GM19025 (cell line): ENCODE results near the gene TMEM132C.

ENCODE experiments used
- ATAC-seq: cut with Tn5 transposase; IDR thresholded peaks from one replicate; pipeline ENCODE4 v1.9.1; 2021; ENCODE audit warnings: mild to moderate bottlenecking, low read depth, moderate library complexity; ENCODE audit not compliant: unreplicated experiment

The TMEM132C gene

DNA sequence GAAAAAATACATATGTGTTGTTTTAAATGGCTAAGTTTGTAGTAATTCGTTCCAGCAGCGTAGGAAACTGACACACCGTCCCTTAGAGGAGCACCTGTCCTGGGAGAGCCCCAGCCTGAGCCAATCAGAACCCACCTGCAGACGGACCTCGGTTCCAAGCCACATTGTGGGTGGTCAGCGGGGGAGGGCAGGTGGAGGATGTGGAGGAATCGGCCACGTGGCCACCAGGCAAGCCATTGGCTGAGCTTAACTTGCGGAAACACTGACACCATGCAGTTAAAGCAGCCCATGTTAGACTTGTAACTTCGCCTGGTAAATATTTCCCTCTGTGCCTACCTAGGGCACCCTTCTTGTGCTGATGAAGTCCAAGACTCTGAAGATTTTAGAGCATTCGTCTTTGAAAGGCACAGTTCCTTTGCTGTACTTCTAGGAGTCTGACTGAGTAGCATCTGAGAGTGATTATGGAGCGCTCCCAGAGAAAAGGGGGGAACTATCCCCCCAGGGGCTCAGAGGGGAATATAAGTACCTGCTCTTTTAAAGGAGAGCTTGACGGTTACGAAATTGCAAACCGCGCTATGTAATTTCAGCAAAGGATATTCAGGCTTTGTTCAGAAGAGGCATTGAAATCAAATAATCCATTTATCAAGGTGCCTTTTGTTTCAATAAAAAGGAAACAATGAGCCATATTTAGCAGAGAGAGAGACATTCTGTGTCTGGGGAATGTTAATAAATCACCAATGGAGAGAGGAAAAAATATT lies 135.7 kb downstream of the TMEM132C start:
- no peak for ATAC-seq

DNA sequence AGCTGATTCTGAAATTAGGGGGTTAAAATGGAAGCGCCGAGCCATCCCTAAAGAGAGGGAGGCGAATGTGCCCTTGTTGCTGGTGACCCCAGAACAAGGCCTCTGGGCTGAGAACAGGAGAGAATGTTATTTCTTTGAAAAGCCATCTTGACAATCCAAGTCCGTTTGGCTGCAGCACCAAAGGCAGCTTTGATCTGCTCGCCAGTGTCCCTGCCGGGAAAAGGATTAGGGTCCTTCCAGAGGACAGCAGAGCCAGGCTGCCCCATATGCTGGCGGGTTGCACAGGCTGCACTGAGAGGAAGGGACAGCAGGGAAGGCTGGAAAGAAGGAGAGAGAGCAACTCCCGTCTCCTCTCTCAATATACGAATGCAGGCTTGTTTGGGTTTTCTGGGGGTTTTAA lies 141.7 kb downstream of the TMEM132C start:
- no peak for ATAC-seq

DNA sequence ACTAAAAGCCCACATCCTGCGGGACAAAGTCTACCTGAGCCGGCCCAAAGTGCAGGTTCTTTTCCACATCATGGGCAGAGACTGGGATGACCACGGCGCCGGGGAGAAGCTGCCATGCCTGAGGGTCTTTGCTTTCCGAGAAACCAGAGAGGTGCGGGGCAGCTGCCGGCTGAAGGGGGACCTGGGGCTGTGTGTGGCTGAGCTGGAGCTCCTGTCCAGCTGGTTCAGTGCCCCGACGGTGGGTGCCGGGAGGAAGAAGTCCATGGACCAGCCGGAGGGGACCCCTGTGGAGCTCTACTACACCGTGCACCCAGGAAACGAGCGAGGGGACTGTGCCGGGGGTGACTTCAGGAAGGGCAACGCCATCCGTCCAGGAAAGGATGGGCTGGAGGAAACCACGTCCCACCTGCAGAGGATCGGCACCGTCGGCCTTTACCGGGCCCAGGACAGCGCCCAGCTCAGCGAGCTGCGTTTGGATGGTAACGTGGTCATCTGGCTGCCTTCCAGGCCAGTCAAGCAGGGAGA lies 148.1 kb downstream of the TMEM132C start:
- no peak for ATAC-seq

DNA sequence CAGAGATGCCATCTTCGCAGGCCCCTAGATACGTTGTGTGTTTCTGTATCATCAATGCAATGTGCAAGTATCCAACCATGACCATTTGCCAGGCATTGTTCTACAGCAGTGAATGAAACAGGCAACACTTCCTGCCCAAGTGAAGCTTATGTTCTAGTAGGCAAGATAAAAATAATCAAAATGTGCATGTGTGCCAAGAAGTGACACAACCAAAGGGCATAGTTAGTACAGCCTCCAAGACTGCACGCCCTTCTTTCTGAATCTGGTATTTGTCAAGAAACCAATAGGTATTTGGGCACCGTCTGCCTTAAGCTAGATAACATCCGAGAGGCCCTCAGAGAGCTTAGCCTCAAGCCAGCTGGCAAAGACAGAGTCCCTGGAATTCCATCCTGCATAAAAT lies 152.0 kb downstream of the TMEM132C start:
- no peak for ATAC-seq

DNA sequence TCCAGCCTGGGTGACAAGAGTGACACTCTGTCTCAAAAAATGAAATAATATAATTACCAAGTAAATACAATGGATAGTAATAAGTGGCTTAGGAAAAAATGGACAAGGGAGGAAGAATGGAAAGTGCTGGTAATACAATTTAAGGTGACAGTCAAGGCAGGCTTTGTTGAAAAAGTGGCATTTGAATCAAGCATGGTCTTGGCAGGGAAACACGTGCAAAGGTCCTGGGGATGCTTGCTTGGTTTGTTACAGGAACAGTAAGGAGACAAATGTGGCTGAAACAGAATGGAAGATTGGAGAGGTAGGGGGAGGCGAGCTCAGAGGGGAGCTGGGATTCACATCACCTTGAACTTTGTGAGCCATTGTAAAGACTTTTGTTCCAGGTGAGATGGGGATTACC lies 153.2 kb downstream of the TMEM132C start:
- ATAC-seq, result no peak

DNA sequence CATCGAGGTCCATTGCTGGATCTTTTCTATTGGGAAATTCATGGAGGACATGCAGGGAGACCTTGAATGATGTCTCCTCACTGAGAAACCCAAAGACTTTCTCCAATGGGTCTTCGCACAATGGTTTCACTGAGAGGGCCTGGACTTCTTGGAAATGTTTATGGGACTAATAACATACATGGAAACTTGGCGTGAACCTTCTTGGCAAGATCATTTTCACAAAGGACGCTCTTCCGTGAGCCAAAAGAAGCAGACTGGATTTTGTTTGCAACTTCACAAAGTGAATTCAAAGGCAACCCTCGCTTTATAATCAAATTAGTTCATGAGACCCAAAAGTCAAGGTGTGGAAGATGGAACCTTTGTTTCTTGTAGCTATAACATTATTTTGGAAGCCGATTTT lies 154.4 kb downstream of the TMEM132C start:
- ATAC-seq, result no peak

DNA sequence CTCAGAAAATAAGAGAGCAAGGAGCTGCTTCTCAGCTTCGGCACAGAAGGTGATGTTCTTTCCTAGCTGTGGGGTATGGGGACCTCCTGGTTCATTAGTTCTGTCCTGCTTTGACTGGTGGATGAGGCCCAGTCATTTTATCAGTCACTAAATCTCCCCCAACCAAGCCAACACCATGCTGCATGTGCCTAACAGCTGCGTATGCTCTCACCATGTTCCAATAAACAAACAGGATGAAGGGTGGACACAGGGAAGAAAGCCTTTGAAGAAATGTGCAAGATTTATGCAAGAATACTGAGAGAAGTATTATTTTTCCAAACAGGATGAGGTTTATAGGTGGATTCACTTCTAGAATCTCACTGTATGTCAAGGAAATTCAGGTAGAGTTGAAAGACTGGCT lies 156.2 kb downstream of the TMEM132C start:
- no peak for ATAC-seq

DNA sequence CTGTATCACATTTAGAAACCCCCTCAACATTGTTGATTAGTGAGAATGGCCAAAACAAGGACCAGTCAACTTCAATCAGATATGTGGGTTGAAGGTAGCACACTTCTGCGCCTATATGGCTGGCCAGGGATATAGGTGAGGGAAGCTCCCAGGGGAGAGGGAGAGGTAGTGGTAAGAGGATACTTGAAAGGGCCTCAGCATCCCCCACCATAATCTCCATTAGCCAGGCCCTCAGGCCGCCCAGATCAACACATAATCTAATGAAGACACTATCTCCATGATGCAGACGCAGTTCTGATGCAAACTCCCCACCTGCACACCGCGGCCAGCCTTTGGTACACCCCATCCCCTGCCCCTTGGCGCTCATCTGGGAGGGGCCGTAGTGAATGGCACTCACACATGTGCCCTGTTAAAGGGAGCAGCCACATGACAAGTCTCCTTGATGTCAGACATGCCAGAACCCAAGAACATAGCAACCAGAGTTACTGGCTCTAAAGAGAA lies 158.0 kb downstream of the TMEM132C start:
- ATAC-seq, result no peak

DNA sequence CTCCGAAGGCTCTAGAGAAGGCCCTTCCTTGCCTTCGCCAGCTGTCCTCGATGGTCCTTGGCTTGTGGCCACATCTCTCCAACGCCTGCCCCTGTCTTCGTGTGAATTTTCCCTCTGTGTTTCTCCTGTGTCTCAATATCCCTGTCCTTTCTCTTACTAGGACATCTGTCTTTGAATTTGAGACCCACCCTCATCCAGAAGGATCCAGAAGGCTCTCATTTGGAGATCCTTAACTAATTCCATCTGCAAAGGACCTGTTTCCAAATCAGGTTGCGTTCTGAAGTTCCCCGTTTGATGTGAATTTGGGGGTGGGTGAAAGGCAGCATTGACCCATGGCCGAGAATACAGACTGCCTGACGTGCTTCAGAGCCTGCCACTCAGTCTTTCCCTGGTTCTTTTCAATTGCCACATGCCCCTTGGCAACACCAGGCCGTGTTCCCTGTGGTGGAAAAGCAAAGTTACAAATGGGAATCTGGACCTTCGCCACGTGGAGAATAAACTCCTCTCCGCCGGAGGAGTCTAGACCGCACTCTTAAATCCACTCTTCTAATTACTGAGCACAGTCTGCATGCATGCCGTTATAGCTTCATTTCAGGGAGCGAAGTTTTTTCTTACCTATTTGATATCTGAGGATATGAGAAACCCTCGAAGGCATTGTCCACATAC lies 158.8 kb downstream of the TMEM132C start:
- ATAC-seq, result no peak

DNA sequence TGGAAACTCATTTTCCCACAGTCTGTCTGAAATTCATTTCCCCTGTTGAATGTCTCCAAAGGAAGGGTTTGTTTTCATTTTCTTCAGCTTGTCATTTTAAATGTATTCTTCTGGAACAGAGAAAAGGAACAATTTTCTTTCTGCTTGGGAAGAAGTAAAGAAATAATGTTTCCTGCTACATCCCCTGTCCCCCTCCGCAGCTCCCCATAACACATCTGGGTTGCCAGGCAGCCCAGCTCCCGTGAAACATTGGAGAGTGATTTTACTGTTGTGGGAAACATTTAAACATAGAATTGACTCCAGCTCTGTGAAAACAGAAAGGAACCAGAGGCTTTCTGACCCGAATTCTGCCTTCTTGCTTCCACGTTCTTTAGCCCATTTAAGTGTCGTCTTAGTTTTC lies 159.5 kb downstream of the TMEM132C start:
- no peak for ATAC-seq

DNA sequence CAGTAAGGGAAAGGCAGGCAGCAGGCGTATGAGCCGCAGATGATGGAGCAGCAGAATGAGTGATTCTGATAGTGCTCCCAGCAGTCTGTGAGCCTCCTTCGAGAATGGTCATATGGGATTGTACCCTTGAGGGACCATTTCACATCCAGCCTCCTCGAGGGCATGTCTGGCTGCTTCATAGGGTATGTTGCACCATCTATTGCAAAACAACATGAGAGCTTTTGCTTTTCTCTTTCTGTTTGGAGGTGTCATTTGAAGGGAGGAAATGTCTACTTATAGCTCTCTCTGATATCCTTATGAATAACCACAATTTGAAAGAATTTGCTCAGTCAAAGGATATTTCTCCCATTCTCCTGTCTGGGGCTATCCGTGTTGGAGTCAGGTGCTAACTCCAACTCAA lies 172.8 kb downstream of the TMEM132C start:
- no peak for ATAC-seq

DNA sequence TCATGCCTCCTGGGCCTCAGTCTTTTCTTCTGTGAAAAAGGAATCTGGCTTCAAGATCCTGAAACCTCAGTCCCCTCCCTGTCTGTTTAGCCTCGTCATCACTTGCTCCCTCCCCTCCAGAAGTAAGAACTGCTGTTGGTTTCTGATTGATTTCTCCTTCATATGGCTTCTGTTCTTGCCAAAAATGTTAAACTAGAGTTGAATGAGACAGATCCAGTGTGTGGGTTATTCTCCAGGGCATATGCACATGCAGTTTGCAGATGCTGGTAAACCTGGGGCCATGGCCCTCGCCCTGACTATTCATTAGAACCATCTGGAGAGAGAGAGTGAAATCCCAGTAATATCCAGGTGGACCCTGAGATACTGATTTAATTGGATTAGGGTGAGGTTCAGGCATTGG lies 175.1 kb downstream of the TMEM132C start:
- ATAC-seq, result no peak

DNA sequence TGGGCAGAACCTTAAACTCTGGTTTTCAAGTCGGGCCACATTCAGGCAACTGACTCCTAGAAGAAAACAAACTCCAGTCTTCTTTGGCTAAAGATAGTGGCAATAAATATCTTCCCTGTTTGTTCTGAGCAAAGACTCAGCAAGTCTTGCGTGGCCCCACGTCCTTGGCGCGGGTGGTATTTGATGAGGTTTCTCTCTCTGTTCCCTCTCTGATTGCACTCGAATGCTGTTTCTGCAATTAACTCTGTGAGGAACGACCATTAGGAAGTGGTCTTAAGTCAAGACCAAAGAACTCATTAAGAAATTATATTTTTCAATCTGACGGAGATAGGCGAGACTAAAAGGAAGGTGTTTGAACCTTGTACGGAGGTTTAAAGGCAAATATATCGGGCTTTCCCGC lies 177.6 kb downstream of the TMEM132C start:
- no peak for ATAC-seq

DNA sequence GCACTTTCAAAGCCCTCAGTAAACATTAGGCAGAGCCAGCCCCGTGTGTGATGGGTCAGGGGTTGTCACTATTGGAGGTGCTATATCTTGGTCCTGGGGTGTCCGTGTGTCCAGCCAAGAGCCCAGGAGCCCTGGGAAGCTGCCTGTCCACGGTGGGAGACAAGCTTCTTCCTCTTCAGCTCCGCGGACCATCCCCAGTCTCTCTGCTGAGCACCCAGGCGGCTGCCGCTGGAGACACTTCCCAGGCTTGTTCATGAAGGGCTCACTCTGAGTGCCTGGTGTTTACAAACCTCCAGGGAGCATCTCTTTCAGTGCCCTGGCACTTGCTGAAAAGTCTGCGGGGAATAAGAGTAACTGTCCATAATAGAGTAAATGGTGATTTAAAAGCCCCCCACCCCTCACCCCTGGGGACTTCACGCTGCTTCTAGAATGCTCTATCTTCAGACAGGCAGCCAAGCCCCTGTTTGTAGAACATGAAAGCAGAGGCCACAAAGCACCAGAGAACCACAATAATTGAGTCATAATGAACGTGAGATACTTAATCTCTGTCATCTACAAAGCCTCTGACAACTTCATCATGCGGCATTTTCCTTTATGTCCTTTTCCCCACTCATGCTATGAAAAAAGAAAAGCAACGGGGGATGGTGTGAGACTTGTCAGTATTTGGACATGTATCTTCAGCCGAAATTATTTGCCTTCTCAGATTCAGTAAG lies 178.6 kb downstream of the TMEM132C start:
- no peak for ATAC-seq

DNA sequence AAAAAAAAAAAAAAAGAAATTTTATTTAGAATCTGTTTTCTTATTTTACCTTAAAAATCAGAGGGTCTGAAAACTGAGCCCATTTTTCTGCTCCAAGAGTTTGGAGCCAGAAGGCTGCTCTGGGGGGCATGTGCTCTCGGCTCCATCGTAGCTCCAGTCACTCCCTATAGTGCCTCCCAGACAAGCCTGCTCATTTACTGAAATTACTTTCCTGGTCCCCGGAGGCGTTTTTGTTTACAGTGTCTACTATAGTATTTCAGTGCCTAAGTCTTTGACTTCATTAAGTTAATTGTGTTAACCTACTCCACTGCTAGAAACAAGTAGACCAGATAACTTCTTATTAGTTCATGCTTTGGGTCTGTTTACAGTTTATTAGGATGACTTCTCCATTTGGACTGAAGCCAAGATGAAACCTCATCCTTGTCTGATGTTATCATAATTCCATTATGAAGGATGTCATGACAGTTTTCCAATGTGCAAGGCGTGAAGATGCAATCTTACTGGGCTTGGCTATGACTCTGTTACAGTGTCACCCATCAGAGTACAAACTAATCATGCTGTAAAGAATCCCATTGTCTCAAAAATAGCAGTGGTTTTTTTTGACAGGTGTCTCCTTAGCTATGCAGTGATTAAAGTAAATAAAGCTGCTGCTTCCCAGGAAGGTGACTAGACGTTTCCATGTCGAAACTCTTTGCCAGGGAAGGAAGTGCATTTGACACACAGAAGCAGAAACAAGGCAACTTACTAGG lies 182.3 kb downstream of the TMEM132C start:
- ATAC-seq, result no peak

DNA sequence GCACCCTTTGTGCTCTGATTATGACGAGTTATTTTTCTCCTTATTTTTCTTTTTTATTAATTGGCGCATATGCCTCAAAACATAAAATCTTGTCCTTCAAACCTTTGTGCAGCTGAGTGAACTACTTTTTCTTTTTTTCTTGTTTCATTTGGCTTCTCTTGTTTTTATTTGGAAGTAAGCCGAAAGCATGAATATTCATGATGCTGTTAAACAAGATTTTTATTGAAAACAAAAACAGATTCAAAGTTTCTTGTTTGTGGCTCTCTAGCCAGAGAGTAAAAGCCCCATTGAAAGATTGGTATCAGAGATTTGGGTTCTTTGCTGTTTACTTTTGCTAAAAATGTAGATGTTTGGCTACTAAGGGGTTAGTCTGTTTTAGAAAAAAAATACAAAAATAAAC lies 183.8 kb downstream of the TMEM132C start:
- ATAC-seq, result no peak

DNA sequence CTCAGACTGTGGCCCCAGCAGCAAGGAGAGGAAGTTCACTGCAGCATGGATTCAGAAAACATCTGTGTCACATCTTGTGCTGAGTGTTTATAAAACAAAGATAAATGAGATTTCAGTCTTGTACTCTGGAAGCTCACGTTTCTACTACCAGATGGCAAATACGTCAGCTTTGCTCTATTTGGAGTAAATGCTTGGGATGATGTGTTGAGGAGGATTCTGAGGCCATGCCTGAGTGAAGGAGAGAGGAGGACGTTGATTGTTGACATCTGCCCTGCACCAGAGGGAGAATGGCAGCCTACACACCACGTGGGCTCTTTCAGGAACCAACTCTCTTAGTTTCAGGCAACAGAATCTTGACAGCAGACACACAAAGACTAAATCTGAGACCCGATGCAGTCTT lies 188.9 kb downstream of the TMEM132C start:
- no peak for ATAC-seq

DNA sequence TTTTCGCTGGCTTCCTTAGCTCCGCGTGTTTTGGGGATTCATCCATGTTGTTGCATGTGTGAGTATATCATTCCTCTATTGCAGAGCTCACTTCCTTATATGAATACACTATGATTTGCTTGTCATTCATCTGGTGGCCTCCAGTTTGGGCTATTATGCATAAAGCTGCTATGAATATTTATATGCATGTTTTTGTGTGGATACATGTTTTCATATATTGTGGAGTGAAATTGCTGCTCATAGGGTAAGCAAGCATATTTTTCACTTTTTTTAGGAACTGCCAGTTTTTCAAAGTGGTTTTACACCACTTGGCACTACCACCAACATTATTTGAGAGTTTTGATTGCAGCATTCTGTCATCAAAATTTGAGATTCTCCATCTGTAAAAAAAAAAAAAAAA lies 190.0 kb downstream of the TMEM132C start:
- no peak for ATAC-seq

DNA sequence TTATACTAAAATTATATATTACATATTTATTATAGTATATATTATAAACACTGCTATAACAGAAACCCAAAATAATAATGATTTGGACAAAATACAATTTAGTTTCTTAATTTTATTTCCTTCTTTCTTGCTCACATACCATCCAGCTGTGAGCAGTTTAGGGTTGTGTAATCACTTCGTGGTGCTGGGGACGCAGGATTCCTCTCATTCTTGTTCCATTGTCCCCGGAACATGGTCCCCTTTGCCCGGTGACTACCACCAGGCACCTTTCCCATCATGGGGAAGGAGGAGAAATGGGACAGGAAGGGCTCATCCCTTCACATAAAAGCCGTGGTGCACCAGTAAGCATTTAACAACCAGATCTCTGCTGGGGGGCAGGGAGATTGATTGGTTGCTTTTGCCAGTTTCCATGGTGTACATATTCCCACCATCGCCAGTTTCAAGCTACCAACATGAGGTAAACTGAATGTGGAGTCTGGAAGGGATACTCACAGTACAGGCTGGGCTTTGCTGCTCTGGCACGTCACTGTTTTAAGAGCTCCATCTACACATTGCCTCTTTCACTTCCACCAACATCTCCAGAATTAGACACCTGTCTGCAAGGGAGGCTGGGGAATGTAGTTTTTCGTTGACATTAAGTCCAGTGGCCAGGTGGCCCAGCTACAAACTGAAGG lies 191.5 kb downstream of the TMEM132C start:
- ATAC-seq, result no peak

DNA sequence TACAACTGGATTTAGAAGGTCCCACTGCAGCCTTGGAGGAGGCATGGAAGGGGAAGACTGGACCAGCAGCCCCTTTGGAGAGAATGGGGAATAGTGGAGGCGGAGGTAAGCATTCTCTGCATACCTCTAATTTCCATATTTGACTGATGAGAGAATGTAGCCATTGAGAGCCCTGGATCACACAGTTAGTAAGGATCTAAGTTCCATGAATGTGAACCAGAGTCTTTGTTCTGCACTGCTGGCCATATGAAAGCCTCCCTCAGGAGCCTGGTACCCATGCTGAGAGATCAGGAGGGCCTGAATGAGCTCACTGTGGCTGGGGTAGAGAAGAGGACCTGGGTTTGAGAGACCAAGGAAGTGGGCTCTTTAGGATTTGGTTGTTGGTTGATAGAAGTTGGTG lies 192.1 kb downstream of the TMEM132C start:
- no peak for ATAC-seq
